ENCODE data around the gene PDK2.

PDK2 gene

DNA sequence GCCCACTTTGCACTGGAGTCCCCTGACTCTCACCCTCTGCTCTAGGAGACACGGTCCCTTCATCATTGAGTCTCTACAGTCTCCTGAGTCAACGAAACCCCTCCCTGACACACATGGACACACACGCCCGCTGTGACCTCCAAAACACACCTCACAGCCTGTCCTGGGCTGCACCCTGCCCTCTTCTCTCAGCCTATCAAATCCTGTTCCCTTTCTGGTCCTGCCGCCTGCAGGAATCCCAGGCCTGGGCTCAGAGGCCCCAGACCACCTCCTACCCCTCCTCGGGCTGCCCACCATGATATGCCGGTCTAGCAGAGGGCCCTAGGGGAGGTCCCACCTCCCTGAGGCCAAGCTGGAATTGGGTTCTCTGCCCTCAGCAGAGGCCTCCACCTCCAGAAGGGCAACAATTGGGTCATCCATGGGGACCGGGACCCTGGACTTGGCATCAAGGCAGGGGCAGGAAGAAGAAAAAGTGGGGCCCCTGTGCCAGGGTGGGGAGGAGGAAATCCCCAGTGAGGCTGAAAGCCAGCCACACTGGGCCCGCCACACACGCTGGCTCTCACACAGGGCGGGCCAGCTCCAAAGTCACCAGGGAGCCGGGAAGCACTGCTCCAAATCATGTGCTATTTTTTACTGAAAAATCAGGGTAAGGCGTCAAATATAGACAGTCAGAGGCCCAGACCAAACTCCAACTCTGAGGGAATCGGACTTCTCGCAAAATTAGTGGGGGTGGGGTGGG lies 51.9 kb downstream of the PDK2 start:
- Histone ChIP-seq H3K4me2 (ENCODE audit: low read length) (peak overlapping the region; percentile 66), H3K4me3 (ENCODE audit: low read depth, low read length) (peak overlapping the region; percentile 71), H3K4me1 (peaks cover 6% of the 10 kb centered on the region), H3K9me3 (ENCODE audit: control insufficient read depth, low read length) (no peaks in the 10 kb centered on the region), H3K27me3 (ENCODE audit: control insufficient read depth, insufficient read depth, low read length) (no peaks in the 10 kb centered on the region), H3K79me2 (peaks cover 4% of the 10 kb centered on the region), H2AFZ (no peak overlapping the region), H3K9ac (no peak overlapping the region), H3K36me3 (ENCODE audit: control insufficient read depth, insufficient read depth, low read length) (no peaks in the 10 kb centered on the region), H3K27ac (peak overlapping the region; percentile 55)
- TF ChIP-seq, protein P1, sequence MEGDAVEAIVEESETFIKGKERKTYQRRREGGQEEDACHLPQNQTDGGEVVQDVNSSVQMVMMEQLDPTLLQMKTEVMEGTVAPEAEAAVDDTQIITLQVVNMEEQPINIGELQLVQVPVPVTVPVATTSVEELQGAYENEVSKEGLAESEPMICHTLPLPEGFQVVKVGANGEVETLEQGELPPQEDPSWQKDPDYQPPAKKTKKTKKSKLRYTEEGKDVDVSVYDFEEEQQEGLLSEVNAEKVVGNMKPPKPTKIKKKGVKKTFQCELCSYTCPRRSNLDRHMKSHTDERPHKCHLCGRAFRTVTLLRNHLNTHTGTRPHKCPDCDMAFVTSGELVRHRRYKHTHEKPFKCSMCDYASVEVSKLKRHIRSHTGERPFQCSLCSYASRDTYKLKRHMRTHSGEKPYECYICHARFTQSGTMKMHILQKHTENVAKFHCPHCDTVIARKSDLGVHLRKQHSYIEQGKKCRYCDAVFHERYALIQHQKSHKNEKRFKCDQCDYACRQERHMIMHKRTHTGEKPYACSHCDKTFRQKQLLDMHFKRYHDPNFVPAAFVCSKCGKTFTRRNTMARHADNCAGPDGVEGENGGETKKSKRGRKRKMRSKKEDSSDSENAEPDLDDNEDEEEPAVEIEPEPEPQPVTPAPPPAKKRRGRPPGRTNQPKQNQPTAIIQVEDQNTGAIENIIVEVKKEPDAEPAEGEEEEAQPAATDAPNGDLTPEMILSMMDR (IDR thresholded peaks at IDR 0.05): no peak

DNA sequence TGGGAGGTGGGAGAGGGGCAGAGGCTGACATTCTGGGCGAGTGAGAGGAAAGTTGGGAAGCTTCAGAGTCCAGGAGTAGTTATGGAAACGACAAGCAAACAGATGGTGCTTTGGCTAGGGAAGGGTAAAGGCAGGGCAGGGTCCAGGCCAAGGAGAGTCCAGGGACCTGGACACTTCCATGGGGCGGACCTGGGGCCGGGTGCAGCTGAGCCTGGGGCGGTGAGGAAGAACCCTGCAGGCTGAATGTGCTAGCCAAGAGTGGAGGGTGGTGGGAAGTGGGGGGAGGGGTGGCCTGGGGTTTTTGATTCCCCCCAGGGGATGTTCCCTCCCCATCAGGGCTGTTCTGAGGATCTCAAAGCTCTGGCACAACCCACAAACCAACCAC lies 52.7 kb downstream of the PDK2 start:
- TF ChIP-seq, protein P1 (IDR thresholded peaks at IDR 0.05): no peak
- Histone ChIP-seq H3K79me2 (peaks cover 4% of the 10 kb centered on the region), H3K4me1 (peaks cover 14% of the 10 kb centered on the region), H3K9me3 (ENCODE audit: control insufficient read depth, low read length) (no peaks in the 10 kb centered on the region), H3K27me3 (ENCODE audit: control insufficient read depth, insufficient read depth, low read length) (no peaks in the 10 kb centered on the region), H2AFZ (no peak overlapping the region), H3K27ac (peak overlapping the region; percentile 55), H3K4me3 (ENCODE audit: low read depth, low read length) (peak overlapping the region; percentile 71), H3K36me3 (ENCODE audit: control insufficient read depth, insufficient read depth, low read length) (no peaks in the 10 kb centered on the region), H3K9ac (no peak overlapping the region), H3K4me2 (ENCODE audit: low read length) (peak overlapping the region; percentile 66)

DNA sequence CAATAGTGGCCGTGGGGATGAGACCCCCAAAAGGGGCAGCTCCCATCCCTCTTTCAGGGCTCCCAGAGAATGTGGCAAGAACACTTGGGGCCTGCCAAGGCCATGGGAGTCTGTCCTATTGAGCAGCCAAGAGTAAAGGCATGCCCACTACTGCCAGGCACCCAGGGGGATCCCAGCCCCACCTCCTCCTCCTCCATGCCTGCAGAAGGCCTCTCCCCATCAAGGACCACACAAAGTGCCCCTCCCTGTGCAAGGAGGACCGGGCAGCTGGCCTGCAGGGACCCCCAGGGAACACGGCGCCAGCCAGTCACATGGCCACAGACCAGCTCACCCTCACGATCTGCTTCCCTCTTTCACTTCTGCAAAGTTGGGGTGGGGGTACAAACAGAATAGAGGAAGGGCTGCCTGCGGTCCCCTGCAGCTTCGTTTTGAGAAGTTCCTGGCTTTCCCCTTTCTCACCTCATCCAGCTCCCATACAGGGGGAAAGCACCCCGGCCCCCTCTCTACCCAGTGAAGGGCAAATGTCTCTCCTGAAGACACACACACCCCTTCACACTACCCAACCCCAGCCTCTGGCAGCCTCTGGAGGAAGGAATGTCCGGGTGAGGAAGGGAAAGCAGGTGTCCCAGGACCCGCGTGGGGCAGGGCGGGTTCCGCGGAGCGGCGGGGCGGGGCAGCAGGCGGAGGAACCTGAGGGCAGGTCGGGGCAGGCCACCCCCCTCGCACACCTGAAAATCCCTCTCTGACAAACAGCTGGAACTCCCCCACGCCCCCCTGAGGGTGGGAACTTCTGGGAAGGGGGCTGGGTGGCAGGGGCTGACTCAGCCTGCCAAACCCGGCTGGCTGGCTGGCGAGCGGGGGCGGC lies 53.3 kb downstream of the PDK2 start:
- Histone ChIP-seq H3K4me2 (ENCODE audit: low read length) (peak overlapping the region; percentile 66), H3K36me3 (ENCODE audit: control insufficient read depth, insufficient read depth, low read length) (no peaks in the 10 kb centered on the region), H3K9ac (no peak overlapping the region), H3K79me2 (peaks cover 4% of the 10 kb centered on the region), H3K9me3 (ENCODE audit: control insufficient read depth, low read length) (no peaks in the 10 kb centered on the region), H2AFZ (no peak overlapping the region), H3K4me1 (peaks cover 15% of the 10 kb centered on the region), H3K27me3 (ENCODE audit: control insufficient read depth, insufficient read depth, low read length) (no peaks in the 10 kb centered on the region), H3K4me3 (ENCODE audit: low read depth, low read length) (peak overlapping the region; percentile 71), H3K27ac (peak overlapping the region; percentile 5)
- TF ChIP-seq, protein P1 (IDR thresholded peaks at IDR 0.05): peak; percentile 39

DNA sequence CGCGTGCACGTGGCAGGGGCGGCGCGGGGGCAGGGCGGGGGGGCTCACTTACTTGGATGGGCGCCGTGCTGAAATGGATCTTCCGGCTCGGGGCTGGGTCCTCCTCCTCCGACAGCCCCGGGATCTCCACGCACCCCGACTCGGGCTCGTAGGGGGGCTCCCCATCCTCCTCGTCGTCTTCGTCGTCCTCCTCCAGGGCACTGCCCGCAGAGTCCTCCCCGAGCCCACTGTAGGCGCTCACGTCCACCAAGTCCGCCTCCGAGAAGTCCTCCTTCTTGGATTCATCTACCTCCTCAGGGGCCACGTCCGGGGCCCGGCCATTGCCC lies 53.9 kb downstream of the PDK2 start:
- Histone ChIP-seq H3K79me2 (peaks cover 4% of the 10 kb centered on the region), H3K4me1 (peaks cover 20% of the 10 kb centered on the region), H3K27ac (peak overlapping the region; percentile 24), H3K9ac (peak overlapping the region; percentile 67), H3K36me3 (ENCODE audit: control insufficient read depth, insufficient read depth, low read length) (no peaks in the 10 kb centered on the region), H2AFZ (peak overlapping the region; percentile 48), H3K4me3 (ENCODE audit: low read depth, low read length) (peak overlapping the region; percentile 71), H3K4me2 (ENCODE audit: low read length) (peak overlapping the region; percentile 66), H3K27me3 (ENCODE audit: control insufficient read depth, insufficient read depth, low read length) (no peaks in the 10 kb centered on the region), H3K9me3 (ENCODE audit: control insufficient read depth, low read length) (no peaks in the 10 kb centered on the region)
- TF ChIP-seq, protein P1 (IDR thresholded peaks at IDR 0.05): no peak

All from parathyroid adenoma (tissue), 2 donors.